SU-DHL-6 (cell line): ENCODE measurements around the gene NFKBIL1.

Source experiments
- CTCF ChIP-seq: fragments of 200-600 bp; sonication (generic); IDR thresholded peaks from one replicate; pipeline ENCODE4 v1.5.1; 2017; ENCODE audit warnings: antibody characterized with exemption, mild to moderate bottlenecking, low read length, moderate library complexity; ENCODE audit not compliant: insufficient read depth, poor library complexity, severe bottlenecking
- EZH2phosphoT487 ChIP-seq: fragments of 200-600 bp; sonication (generic), shearing (Covaris generic); conservative IDR thresholded peaks from 2 replicates; pipeline ENCODE4 v1.6.1; 2018; ENCODE audit warnings: mild to moderate bottlenecking, antibody characterized with exemption, low read length, moderate library complexity, mixed read lengths

GRCh38 chr6:31540640-31541039 is 6.8 kb upstream of the NFKBIL1 start:
- TF ChIP-seq CTCF, result no peak
- TF ChIP-seq EZH2phosphoT487, result no peak
